GM18505 (cell line): ENCODE measurements around the gene TMEM270.

ENCODE experiments used
- ATAC-seq: cut with Tn5 transposase; IDR thresholded peaks from one replicate; pipeline ENCODE4 v1.9.1; 2021; ENCODE audit not compliant: unreplicated experiment
- POLR2A ChIP-seq: IDR thresholded peaks from 4 replicates; pipeline ENCODE4 v1.6.1; 2011; ENCODE audit warnings: borderline replicate concordance; ENCODE audit not compliant: insufficient read depth, insufficient read length; ENCODE audit errors: extremely low read depth

The TMEM270 gene

GRCh38 chr7:73905360-73905759 lies 44.4 kb downstream of the TMEM270 start:
- ATAC-seq: no peak
- TF ChIP-seq POLR2A: no peak

GRCh38 chr7:73906874-73907273 lies 45.9 kb downstream of the TMEM270 start:
- ATAC-seq: no peak

DNA sequence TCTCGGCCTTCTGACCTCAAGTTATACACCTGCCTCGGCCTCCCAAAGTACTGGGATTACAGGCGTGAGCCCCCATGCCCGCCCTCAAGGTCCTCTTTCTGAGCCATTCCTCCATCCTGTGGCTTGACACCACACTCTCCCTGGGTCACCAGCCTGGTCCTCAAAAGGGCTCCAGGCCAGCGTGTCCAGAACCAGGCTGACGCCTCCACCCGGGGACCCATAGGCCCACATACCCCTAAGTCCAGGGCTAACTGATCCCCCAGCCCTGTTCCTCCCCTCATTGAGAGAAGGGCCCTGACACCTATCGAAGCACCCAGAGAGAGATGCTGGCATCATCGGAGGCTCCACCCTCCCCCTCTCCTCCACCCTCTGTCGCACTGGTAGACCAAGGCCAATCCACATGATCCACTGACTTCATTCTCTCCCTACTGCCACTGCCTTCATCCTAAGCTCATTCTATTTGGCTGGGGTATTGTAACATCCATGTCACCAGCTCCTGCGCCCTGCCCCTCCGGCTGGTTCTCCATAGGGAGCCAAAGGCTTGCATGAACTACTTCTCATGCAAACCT lies 46.7 kb downstream of the TMEM270 start:
- no peak for TF ChIP-seq POLR2A
- ATAC-seq: no peak

More at GRCh38 chr7:73906874-73907273, 45.9 kb downstream of the TMEM270 start:
- no peak for TF ChIP-seq POLR2A

- ATAC-seq: no peak
- no peak for TF ChIP-seq POLR2A
Measured at GRCh38 chr7:73908123-73908611, 47.2 kb downstream of the TMEM270 start.

- TF ChIP-seq POLR2A: no peak
- no peak for ATAC-seq
Measured at GRCh38 chr7:73909051-73909941, 48.3 kb downstream of the TMEM270 start.

DNA sequence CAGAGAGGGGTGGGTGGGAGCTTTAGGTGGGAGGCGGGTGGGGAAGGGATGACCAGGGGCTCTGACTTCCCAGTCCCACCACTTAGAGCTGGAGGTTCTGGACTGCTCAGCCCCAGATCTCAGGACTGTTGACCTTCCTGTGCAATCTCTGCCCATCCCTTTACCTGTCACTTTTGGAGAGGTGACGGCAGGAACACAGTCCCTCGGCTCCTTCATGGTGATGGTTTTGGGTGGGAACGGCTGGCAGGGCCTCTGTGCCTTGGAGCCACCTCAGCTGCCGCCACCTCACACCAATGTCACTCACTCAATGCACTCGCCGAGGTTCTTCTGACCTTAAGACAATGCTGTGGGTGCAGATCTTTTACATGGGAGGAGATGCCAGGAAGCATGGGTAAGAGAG lies 49.0 kb downstream of the TMEM270 start:
- ATAC-seq: no peak
- no peak for TF ChIP-seq POLR2A

- no peak for ATAC-seq
- TF ChIP-seq POLR2A: no peak
Measured at GRCh38 chr7:73912223-73912622, 51.3 kb downstream of the TMEM270 start.
